Measurements from ENCODE around the gene KHDRBS2. TPM values are rescaled to one million over a fixed set of nuclear protein-coding genes. Genes with fewer than 3 reads are reported as not detected.
A peak's percentile ranks its signal among the peaks of the same experiment; 100 is the strongest.

Gene KHDRBS2
- total RNA-seq, 1 donor from 2014 or later: not detected

DNA sequence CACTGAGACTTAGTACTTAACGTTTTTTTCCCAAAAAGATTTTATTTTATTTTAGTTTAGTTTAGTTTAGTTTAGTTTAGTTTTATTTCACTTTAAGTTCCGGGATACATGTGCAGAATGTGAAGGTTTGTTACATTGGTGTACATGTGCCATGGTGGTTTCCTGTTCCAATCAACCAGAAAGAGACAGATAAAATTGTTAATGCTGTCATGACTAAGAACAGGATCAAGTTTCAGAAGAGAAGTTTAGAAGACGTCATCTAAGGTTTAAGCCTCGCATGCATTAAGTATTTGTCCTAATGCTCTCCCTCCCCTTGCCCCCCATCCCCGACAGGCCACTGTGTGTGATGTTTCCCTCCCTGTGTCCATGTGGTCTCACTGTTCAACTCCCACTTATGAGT, 540.0 kb downstream of the KHDRBS2 start:
- TF ChIP-seq, protein P1, sequence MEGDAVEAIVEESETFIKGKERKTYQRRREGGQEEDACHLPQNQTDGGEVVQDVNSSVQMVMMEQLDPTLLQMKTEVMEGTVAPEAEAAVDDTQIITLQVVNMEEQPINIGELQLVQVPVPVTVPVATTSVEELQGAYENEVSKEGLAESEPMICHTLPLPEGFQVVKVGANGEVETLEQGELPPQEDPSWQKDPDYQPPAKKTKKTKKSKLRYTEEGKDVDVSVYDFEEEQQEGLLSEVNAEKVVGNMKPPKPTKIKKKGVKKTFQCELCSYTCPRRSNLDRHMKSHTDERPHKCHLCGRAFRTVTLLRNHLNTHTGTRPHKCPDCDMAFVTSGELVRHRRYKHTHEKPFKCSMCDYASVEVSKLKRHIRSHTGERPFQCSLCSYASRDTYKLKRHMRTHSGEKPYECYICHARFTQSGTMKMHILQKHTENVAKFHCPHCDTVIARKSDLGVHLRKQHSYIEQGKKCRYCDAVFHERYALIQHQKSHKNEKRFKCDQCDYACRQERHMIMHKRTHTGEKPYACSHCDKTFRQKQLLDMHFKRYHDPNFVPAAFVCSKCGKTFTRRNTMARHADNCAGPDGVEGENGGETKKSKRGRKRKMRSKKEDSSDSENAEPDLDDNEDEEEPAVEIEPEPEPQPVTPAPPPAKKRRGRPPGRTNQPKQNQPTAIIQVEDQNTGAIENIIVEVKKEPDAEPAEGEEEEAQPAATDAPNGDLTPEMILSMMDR (IDR thresholded peaks at IDR 0.05; ENCODE audit: unreplicated experiment): no peak
- Mint-ChIP-seq H3K4me1 (ENCODE audit: unreplicated experiment) (no peaks in the 10 kb centered on the region), H3K27me3 (ENCODE audit: unreplicated experiment) (peaks cover 1% of the 10 kb centered on the region), H3K9me3 (ENCODE audit: unreplicated experiment) (no peaks in the 10 kb centered on the region), H3K36me3 (ENCODE audit: low read depth, unreplicated experiment) (no peaks in the 10 kb centered on the region), H3K27ac (ENCODE audit: unreplicated experiment) (no peak overlapping the region), H3K4me3 (ENCODE audit: unreplicated experiment) (no peak overlapping the region)
- no peak for DNase-seq (ENCODE audit: low spot score)

DNA sequence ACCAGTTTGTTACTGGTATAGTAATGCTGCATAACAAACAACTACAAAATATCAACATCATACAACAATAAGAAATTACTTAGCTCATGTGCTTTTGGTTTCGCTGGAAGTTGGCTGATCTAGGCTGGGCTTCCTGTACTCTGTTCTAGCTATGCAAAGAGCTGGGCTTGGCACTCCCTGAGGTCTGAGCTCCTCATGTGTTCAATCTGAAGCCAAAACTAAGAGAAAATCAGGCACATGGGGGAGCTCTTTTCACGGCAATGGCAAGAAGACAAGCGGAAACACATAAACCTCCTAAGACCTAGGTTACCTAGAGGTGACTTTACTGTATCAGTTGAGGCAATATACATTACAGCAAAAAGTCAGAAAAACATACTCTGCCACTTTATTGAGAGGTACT, 574.2 kb downstream of the KHDRBS2 start:
- TF ChIP-seq, protein P1 (IDR thresholded peaks at IDR 0.05; ENCODE audit: unreplicated experiment): no peak

DNA sequence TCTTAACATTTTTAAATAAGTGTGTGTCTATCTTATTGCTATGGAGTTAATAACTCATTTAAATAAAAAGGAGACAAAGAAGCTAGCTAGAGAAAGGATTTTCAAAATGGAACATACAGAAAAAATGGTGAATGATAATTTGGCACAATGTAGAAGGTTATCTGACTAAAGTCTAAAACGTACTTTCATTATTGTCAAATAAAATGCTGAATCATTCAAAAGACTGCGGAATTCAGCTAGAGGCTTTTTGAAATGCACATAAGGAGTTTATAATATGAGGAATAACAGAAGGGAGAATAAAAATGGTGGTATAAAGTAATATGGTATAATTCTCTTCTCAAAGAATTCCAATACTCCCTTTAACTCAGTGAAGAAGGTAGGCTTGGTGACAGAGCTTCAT, 597.9 kb downstream of the KHDRBS2 start:
- H3K9me3 Mint-ChIP-seq (ENCODE audit: unreplicated experiment): no peaks in the 10 kb centered on the region
- TF ChIP-seq, protein P1 (IDR thresholded peaks at IDR 0.05; ENCODE audit: unreplicated experiment): no peak
- no peak overlapping the region for H3K4me3 Mint-ChIP-seq (ENCODE audit: unreplicated experiment)
- no peaks in the 10 kb centered on the region for H3K36me3 Mint-ChIP-seq (ENCODE audit: low read depth, unreplicated experiment)
- H3K27me3 Mint-ChIP-seq (ENCODE audit: unreplicated experiment): no peaks in the 10 kb centered on the region
- no peak for DNase-seq (ENCODE audit: low spot score)
- no peaks in the 10 kb centered on the region for H3K4me1 Mint-ChIP-seq (ENCODE audit: unreplicated experiment)
- H3K27ac Mint-ChIP-seq (ENCODE audit: unreplicated experiment): no peak overlapping the region

More for the DNA sequence above, 574.2 kb downstream of the KHDRBS2 start:
- Mint-ChIP-seq H3K36me3 (ENCODE audit: low read depth, unreplicated experiment) (no peaks in the 10 kb centered on the region), H3K4me3 (ENCODE audit: unreplicated experiment) (no peak overlapping the region), H3K27ac (ENCODE audit: unreplicated experiment) (no peak overlapping the region), H3K4me1 (ENCODE audit: unreplicated experiment) (no peaks in the 10 kb centered on the region), H3K9me3 (ENCODE audit: unreplicated experiment) (no peaks in the 10 kb centered on the region), H3K27me3 (ENCODE audit: unreplicated experiment) (no peaks in the 10 kb centered on the region)
- DNase-seq (ENCODE audit: low spot score): peak; percentile 5

DNA sequence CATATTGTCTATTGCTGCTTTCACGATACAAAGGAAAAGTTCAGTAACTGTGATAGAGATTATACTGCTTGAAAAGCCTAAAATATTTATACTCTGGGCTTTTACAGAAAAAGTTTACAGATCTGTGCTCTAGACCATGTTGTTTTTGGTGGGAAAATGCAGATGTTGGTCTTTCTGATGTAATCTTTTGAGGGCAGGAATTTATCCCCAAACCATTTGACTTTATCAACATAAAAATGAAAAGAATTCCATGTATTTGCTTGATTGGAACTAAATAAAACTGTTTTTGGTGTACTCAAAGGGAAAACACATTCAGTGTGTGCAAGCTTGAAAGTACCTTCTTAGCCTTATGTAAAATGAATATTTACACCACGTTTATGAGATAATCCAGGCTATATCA, 603.5 kb downstream of the KHDRBS2 start:
- Mint-ChIP-seq H3K27me3 (ENCODE audit: unreplicated experiment) (no peaks in the 10 kb centered on the region), H3K36me3 (ENCODE audit: low read depth, unreplicated experiment) (no peaks in the 10 kb centered on the region), H3K4me1 (ENCODE audit: unreplicated experiment) (no peaks in the 10 kb centered on the region), H3K27ac (ENCODE audit: unreplicated experiment) (no peak overlapping the region), H3K9me3 (ENCODE audit: unreplicated experiment) (no peaks in the 10 kb centered on the region), H3K4me3 (ENCODE audit: unreplicated experiment) (no peak overlapping the region)
- DNase-seq (ENCODE audit: low spot score): no peak
- TF ChIP-seq, protein P1 (IDR thresholded peaks at IDR 0.05; ENCODE audit: unreplicated experiment): no peak

DNA sequence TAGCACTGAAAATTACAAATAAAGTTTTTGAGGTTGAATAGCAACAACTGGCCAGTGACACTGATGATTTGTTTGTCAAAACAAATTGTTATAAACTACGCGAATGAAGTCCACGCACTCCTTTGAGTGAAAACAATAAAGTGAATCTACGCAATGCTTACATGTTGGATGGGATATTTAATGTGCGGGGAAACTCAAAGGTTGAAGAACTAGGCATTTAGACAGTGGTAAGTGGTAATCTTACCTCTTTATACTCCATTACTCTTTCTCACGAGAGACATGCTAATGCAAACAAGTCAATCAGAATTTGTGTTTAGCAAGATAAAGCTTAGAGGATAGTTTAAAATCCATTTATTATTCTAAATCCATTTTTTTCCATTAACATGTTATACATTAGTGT, 606.4 kb downstream of the KHDRBS2 start:
- Mint-ChIP-seq H3K9me3 (ENCODE audit: unreplicated experiment) (no peaks in the 10 kb centered on the region), H3K27me3 (ENCODE audit: unreplicated experiment) (no peaks in the 10 kb centered on the region), H3K4me1 (ENCODE audit: unreplicated experiment) (peaks cover 2% of the 10 kb centered on the region), H3K4me3 (ENCODE audit: unreplicated experiment) (no peak overlapping the region), H3K27ac (ENCODE audit: unreplicated experiment) (no peak overlapping the region), H3K36me3 (ENCODE audit: low read depth, unreplicated experiment) (no peaks in the 10 kb centered on the region)
- no peak for DNase-seq (ENCODE audit: low spot score)
- TF ChIP-seq, protein P1 (IDR thresholded peaks at IDR 0.05; ENCODE audit: unreplicated experiment): no peak

Measured in endothelial cell (in vitro differentiated cells).